ENCODE measurements around the gene LMAN2. TPM values are rescaled to one million over a fixed set of nuclear protein-coding genes. Genes with fewer than 3 reads are reported as not detected.

Gene LMAN2
- total and polyA plus RNA-seq, 8 donors, result 101 to 155 (median 108) TPM

- H3K4me1 ChIP-seq, result peaks cover 0 to 13% of the 10 kb centered on the region in 2 donors
- peaks cover 27 to 69% of the 10 kb centered on the region in 2 donors for H3K27me3 ChIP-seq
- ATAC-seq, result no peak
- intact Hi-C loops (cut with DNase I), result loop anchor here in 1 of 2 donors (10.0 kb wide), 1 partner anchor 58 kb away; no protein-coding TSS in a partner anchor
- H3K9me3 ChIP-seq, result no peaks in the 10 kb centered on the region
- no peak overlapping the region for H3K4me3 ChIP-seq
- TF ChIP-seq CTCF (IDR thresholded peaks at IDR 0.05), result no peak
- H3K27ac ChIP-seq, result no peak overlapping the region
- no peaks in the 10 kb centered on the region for H3K36me3 ChIP-seq
- DNase-seq, result no peak
These were observed 45.3 kb upstream of the LMAN2 start for GRCh38 chr5:177396807-177397206.

- H3K27me3 ChIP-seq, result peaks cover 20 to 62% of the 10 kb centered on the region in 2 donors
- no peak overlapping the region for H3K27ac ChIP-seq
- intact Hi-C loops (cut with DNase I), result loop anchor here in 1 of 2 donors (10.0 kb wide), 1 partner anchor 59 kb away; no protein-coding TSS in a partner anchor
- no peak overlapping the region for H3K4me3 ChIP-seq
- DNase-seq (no peak), ATAC-seq (no peak)
- no peaks in the 10 kb centered on the region for H3K9me3 ChIP-seq
- H3K4me1 ChIP-seq, result peaks cover 0 to 13% of the 10 kb centered on the region in 2 donors
- TF ChIP-seq CTCF (IDR thresholded peaks at IDR 0.05), result no peak
- H3K36me3 ChIP-seq, result no peaks in the 10 kb centered on the region
These were observed 44.6 kb upstream of the LMAN2 start for GRCh38 chr5:177396078-177396477.

GRCh38 chr5:177393990-177394389 is 42.5 kb upstream of the LMAN2 start:
- H3K9me3 ChIP-seq, result no peaks in the 10 kb centered on the region
- no peak overlapping the region for H3K27ac ChIP-seq
- H3K27me3 ChIP-seq, result peaks cover 0 to 41% of the 10 kb centered on the region in 2 donors
- H3K4me1 ChIP-seq, result peaks cover 14 to 27% of the 10 kb centered on the region in 2 donors
- H3K36me3 ChIP-seq, result no peaks in the 10 kb centered on the region
- intact Hi-C loops (cut with DNase I), result loop anchor here (5.0 to 10.0 kb wide), 3 partner anchors 58 to 108 kb away; no protein-coding TSS in a partner anchor
- ATAC-seq (no peak), DNase-seq (no peak)
- no peak for TF ChIP-seq CTCF (IDR thresholded peaks at IDR 0.05)
- H3K4me3 ChIP-seq, result no peak overlapping the region

- no peak overlapping the region for H3K27ac ChIP-seq
- H3K27me3 ChIP-seq, result peaks cover 0 to 34% of the 10 kb centered on the region in 2 donors
- no peak for TF ChIP-seq CTCF (IDR thresholded peaks at IDR 0.05)
- no peaks in the 10 kb centered on the region for H3K36me3 ChIP-seq
- intact Hi-C loops (cut with DNase I), result loop anchor here (5.0 to 10.0 kb wide), 3 partner anchors 59 to 109 kb away; no protein-coding TSS in a partner anchor
- no peaks in the 10 kb centered on the region for H3K9me3 ChIP-seq
- H3K4me1 ChIP-seq, result peaks cover 14 to 34% of the 10 kb centered on the region in 2 donors
- H3K4me3 ChIP-seq, result no peak overlapping the region
- no peak for ATAC-seq
- DNase-seq, result no peak
These were observed 41.8 kb upstream of the LMAN2 start for GRCh38 chr5:177393206-177393765.

GRCh38 chr5:177392765-177393164 is 41.3 kb upstream of the LMAN2 start:
- Histone ChIP-seq H3K4me3 (no peak overlapping the region), H3K9me3 (no peaks in the 10 kb centered on the region), H3K36me3 (no peaks in the 10 kb centered on the region), H3K27ac (no peak overlapping the region), H3K27me3 (peaks cover 0 to 29% of the 10 kb centered on the region in 2 donors), H3K4me1 (peaks cover 14 to 35% of the 10 kb centered on the region in 2 donors)
- no peak for TF ChIP-seq CTCF (IDR thresholded peaks at IDR 0.05)
- DNase-seq (no peak), ATAC-seq (no peak)
- intact Hi-C loops (cut with DNase I), result loop anchor here (5.0 to 10.0 kb wide), 3 partner anchors 60 to 110 kb away; no protein-coding TSS in a partner anchor
